WTC11 (cell line): ENCODE data around the gene NEUROD1. TPM values are rescaled to one million over a fixed set of nuclear protein-coding genes. Genes with fewer than 3 reads are reported as not detected.

Source experiments
- ATAC-seq: fragments of 200-7000 bp; cut with Tn5 transposase; 2 replicates; pipeline ENCODE4 v1.10.0; 2021; ENCODE audit warnings: mild to moderate bottlenecking, moderate library complexity
- CTCF ChIA-PET: fragments of 300-600 bp; sonication (Branson Sonifier 250); formaldehyde crosslinking; loops from one replicate; lab custom pipeline; 2021; ENCODE audit warnings: antibody characterized with exemption; lab: Charles Lee
- POLR2A ChIA-PET: fragments of 350-600 bp; sonication (Branson Sonifier 250); formaldehyde crosslinking; loops from one replicate; lab custom pipeline; 2021; ENCODE audit warnings: antibody characterized with exemption; lab: Charles Lee
- DNase-seq: peaks from one replicate; pipeline ENCODE4 v3.0.0; 2021; ENCODE audit warnings: low spot score
- H3K27ac Mint-ChIP-seq: 2 replicates; pipeline ENCODE4 v1.8.0; 2021; ENCODE audit warnings: mixed read lengths
- H3K27me3 Mint-ChIP-seq: 2 replicates; pipeline ENCODE4 v1.8.0; 2021; ENCODE audit warnings: low read depth, mild to moderate bottlenecking, moderate library complexity, mixed read lengths
- H3K36me3 Mint-ChIP-seq: 2 replicates; pipeline ENCODE4 v1.8.0; 2021; ENCODE audit warnings: mixed read lengths
- H3K4me1 Mint-ChIP-seq: 2 replicates; pipeline ENCODE4 v1.8.0; 2022; ENCODE audit warnings: mixed read lengths
- H3K4me3 Mint-ChIP-seq: 2 replicates; pipeline ENCODE4 v1.8.0; 2021; ENCODE audit warnings: mild to moderate bottlenecking, moderate library complexity, mixed read lengths
- H3K9me3 Mint-ChIP-seq: 2 replicates; pipeline ENCODE4 v1.8.0; 2021; ENCODE audit warnings: mixed read lengths
- ATF3 ChIP-seq: sonication (generic); formaldehyde crosslinking; conservative IDR thresholded peaks from 2 replicates; pipeline ENCODE4 v1.8.1; 2022; ENCODE audit warnings: mild to moderate bottlenecking, missing genetic modification reagents
- NR3C1 ChIP-seq: sonication (generic); formaldehyde crosslinking; conservative IDR thresholded peaks from 2 replicates; pipeline ENCODE4 v1.8.1; 2023; ENCODE audit warnings: low read depth, mild to moderate bottlenecking, missing genetic modification reagents
- OVOL2 ChIP-seq: fragments of 250-450 bp; sonication (Bioruptor Pico); IDR thresholded peaks from 2 replicates; pipeline ENCODE4 v1.9.0; 2021; ENCODE audit warnings: mild to moderate bottlenecking, borderline replicate concordance
- SMAD4 ChIP-seq: sonication (generic); formaldehyde crosslinking; IDR thresholded peaks from 2 replicates; pipeline ENCODE4 v1.8.0; 2022; ENCODE audit warnings: mild to moderate bottlenecking, missing genetic modification reagents
- SP1 ChIP-seq: sonication (generic); formaldehyde crosslinking; conservative IDR thresholded peaks from 2 replicates; pipeline ENCODE4 v1.8.1; 2022; ENCODE audit warnings: missing genetic modification reagents
- TP53 ChIP-seq: sonication (generic); formaldehyde crosslinking; IDR thresholded peaks from 2 replicates; pipeline ENCODE4 v1.8.1; 2023; ENCODE audit warnings: mild to moderate bottlenecking, missing genetic modification reagents
- ZNF281 ChIP-seq: sonication (generic); formaldehyde crosslinking; IDR thresholded peaks from 2 replicates; pipeline ENCODE4 v1.8.0; 2023; ENCODE audit warnings: mild to moderate bottlenecking, missing genetic modification reagents
- ZNF425 ChIP-seq: fragments of 250-450 bp; sonication (Bioruptor Pico); conservative IDR thresholded peaks from 2 replicates; pipeline ENCODE4 v1.9.0; 2021; ENCODE audit warnings: mild to moderate bottlenecking
- ZNF671 ChIP-seq: fragments of 250-450 bp; sonication (Bioruptor Pico); IDR thresholded peaks from 2 replicates; pipeline ENCODE4 v1.8.0; 2021; ENCODE audit warnings: mild to moderate bottlenecking
- total RNA-seq: library from RNA; stranded (reverse); gene quantifications from 3 replicates; pipeline ENCODE4 v1.2.3, GENCODE V29; 2021
- TF ChIP-seq, protein P1 (sequence below): sonication (generic); formaldehyde crosslinking; IDR thresholded peaks from 2 replicates; pipeline ENCODE4 v1.8.0; 2022; ENCODE audit warnings: mild to moderate bottlenecking, missing genetic modification reagents
- TF ChIP-seq, protein P2 (sequence below): fragments of 250-450 bp; sonication (Bioruptor Pico); IDR thresholded peaks from 2 replicates; pipeline ENCODE4 v1.8.0; 2021; ENCODE audit warnings: mild to moderate bottlenecking
- TF ChIP-seq, protein P3 (sequence below): sonication (generic); formaldehyde crosslinking; IDR thresholded peaks from 2 replicates; pipeline ENCODE4 v1.8.1; 2022; ENCODE audit warnings: low read depth, missing genetic modification reagents, borderline replicate concordance
- TF ChIP-seq, protein P4 (sequence below): sonication (generic); formaldehyde crosslinking; IDR thresholded peaks from 2 replicates; pipeline ENCODE4 v1.8.1; 2022; ENCODE audit warnings: mild to moderate bottlenecking, missing genetic modification reagents, moderate library complexity, borderline replicate concordance
- TF ChIP-seq, protein P5 (sequence below): fragments of 250-450 bp; sonication (Bioruptor Pico); IDR thresholded peaks from 2 replicates; pipeline ENCODE4 v2.1.2; 2022; ENCODE audit warnings: mild to moderate bottlenecking, moderate library complexity

Gene NEUROD1
- total RNA-seq, 1 experiment from 2014 or later, result 0.07 TPM

DNA sequence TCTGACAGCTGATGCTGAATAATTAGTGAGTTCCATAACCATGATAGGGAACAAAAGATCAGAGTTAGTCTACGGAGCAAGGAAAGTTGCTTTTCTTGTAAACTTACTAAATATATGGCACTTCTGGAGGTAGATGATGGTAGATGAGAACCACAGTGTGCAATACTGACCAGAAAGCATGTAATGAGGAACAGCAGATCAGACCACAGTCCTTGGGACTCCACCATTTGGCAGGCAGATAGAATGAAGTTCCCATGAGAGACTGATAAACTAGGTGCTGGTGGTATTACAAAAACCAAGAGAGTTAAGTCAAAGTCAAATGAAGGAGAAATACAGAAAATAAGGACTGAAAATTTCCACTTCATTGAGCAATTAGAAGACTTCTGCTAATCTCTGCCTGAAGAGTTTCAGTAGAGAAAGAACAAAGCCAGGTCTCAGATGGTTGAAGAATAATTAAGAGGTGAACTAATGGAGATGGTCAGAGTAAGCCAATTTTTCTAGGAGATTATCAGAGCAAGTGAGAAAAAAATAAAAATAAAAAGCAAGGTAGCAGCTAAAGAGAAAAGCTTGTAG lies 33.8 kb downstream of the NEUROD1 start:
- Mint-ChIP-seq H3K27ac (no peak overlapping the region), H3K27me3 (no peaks in the 10 kb centered on the region), H3K4me3 (no peak overlapping the region), H3K4me1 (no peaks in the 10 kb centered on the region), H3K9me3 (no peaks in the 10 kb centered on the region), H3K36me3 (no peaks in the 10 kb centered on the region)
- ChIA-PET POLR2A (no interaction called here), CTCF (interaction anchor here (0.7 kb wide), 1 partner anchor 8 kb away, joined by 3 read pairs; no protein-coding TSS in a partner anchor)
- DNase-seq, result no peak
- TF ChIP-seq OVOL2 (no peak), SP1 (CRISPR knock-in tag) (no peak), ZNF281 (CRISPR knock-in tag) (no peak), SMAD4 (no peak)
- TF ChIP-seq, protein P1, sequence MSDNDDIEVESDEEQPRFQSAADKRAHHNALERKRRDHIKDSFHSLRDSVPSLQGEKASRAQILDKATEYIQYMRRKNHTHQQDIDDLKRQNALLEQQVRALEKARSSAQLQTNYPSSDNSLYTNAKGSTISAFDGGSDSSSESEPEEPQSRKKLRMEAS (CRISPR knock-in tag), result no peak
- no peak for ATAC-seq

- H3K27me3 Mint-ChIP-seq, result no peaks in the 10 kb centered on the region
- TF ChIP-seq TP53 (CRISPR knock-in tag) (no peak), ZNF671 (CRISPR knock-in tag) (no peak), ATF3 (CRISPR knock-in tag) (no peak), SMAD4 (no peak)
- TF ChIP-seq, protein P2, sequence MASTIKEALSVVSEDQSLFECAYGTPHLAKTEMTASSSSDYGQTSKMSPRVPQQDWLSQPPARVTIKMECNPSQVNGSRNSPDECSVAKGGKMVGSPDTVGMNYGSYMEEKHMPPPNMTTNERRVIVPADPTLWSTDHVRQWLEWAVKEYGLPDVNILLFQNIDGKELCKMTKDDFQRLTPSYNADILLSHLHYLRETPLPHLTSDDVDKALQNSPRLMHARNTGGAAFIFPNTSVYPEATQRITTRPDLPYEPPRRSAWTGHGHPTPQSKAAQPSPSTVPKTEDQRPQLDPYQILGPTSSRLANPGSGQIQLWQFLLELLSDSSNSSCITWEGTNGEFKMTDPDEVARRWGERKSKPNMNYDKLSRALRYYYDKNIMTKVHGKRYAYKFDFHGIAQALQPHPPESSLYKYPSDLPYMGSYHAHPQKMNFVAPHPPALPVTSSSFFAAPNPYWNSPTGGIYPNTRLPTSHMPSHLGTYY (CRISPR knock-in tag), result no peak
- no peak overlapping the region for H3K4me3 Mint-ChIP-seq
- ChIA-PET CTCF (interaction anchor here (1.7 kb wide), 1 partner anchor 177 kb away, joined by 3 read pairs; no protein-coding TSS in a partner anchor), POLR2A (no interaction called here)
- H3K4me1 Mint-ChIP-seq, result no peaks in the 10 kb centered on the region
- ATAC-seq (no peak), DNase-seq (no peak)
- H3K9me3 Mint-ChIP-seq, result no peaks in the 10 kb centered on the region
- no peaks in the 10 kb centered on the region for H3K36me3 Mint-ChIP-seq
- no peak overlapping the region for H3K27ac Mint-ChIP-seq
Measured at GRCh38 chr2:181643151-181643550, 37.2 kb downstream of the NEUROD1 start.

- Mint-ChIP-seq H3K27ac (no peak overlapping the region), H3K27me3 (no peaks in the 10 kb centered on the region), H3K4me3 (no peak overlapping the region), H3K4me1 (no peaks in the 10 kb centered on the region), H3K9me3 (no peaks in the 10 kb centered on the region), H3K36me3 (no peaks in the 10 kb centered on the region)
- DNase-seq, result no peak
- ChIA-PET CTCF (interaction anchor here (1.7 kb wide), 1 partner anchor 176 kb away, joined by 3 read pairs; no protein-coding TSS in a partner anchor), POLR2A (no interaction called here)
- TF ChIP-seq, protein P3, sequence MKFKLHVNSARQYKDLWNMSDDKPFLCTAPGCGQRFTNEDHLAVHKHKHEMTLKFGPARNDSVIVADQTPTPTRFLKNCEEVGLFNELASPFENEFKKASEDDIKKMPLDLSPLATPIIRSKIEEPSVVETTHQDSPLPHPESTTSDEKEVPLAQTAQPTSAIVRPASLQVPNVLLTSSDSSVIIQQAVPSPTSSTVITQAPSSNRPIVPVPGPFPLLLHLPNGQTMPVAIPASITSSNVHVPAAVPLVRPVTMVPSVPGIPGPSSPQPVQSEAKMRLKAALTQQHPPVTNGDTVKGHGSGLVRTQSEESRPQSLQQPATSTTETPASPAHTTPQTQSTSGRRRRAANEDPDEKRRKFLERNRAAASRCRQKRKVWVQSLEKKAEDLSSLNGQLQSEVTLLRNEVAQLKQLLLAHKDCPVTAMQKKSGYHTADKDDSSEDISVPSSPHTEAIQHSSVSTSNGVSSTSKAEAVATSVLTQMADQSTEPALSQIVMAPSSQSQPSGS, result no peak
- ATAC-seq, result no peak
Measured at GRCh38 chr2:181642086-181642485, 38.2 kb downstream of the NEUROD1 start.

DNA sequence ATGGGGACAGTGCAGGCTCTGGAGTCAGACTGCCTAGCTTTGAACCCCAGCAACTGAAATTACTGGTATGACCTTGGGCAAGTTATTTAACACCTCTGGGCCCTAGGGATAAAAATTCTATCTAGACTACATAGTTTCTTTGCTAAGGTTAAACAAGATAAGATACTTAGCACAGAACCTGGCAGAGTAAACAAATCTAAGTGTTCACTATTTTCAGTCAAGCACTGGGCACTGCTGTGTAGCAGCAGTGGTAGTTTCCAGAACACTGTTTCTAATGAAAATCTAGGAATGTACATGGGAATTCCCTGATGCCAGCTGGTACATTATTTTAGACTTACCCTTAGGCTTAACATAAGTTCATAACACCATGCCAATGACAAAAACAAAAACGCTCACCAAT lies 40.6 kb downstream of the NEUROD1 start:
- Mint-ChIP-seq H3K27me3 (no peaks in the 10 kb centered on the region), H3K36me3 (no peaks in the 10 kb centered on the region), H3K4me1 (no peaks in the 10 kb centered on the region), H3K9me3 (no peaks in the 10 kb centered on the region), H3K4me3 (no peak overlapping the region), H3K27ac (no peak overlapping the region)
- DNase-seq (no peak), ATAC-seq (no peak)
- ChIA-PET POLR2A (no interaction called here), CTCF (no interaction called here)
- TF ChIP-seq, protein P4, sequence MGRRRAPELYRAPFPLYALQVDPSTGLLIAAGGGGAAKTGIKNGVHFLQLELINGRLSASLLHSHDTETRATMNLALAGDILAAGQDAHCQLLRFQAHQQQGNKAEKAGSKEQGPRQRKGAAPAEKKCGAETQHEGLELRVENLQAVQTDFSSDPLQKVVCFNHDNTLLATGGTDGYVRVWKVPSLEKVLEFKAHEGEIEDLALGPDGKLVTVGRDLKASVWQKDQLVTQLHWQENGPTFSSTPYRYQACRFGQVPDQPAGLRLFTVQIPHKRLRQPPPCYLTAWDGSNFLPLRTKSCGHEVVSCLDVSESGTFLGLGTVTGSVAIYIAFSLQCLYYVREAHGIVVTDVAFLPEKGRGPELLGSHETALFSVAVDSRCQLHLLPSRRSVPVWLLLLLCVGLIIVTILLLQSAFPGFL (CRISPR knock-in tag), result no peak
- TF ChIP-seq, protein P5, sequence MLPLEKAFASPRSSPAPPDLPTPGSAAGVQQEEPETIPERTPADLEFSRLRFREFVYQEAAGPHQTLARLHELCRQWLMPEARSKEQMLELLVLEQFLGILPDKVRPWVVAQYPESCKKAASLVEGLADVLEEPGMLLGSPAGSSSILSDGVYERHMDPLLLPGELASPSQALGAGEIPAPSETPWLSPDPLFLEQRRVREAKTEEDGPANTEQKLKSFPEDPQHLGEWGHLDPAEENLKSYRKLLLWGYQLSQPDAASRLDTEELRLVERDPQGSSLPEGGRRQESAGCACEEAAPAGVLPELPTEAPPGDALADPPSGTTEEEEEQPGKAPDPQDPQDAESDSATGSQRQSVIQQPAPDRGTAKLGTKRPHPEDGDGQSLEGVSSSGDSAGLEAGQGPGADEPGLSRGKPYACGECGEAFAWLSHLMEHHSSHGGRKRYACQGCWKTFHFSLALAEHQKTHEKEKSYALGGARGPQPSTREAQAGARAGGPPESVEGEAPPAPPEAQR (CRISPR knock-in tag), result no peak
- TF ChIP-seq ZNF425 (CRISPR knock-in tag) (no peak), NR3C1 (CRISPR knock-in tag) (no peak)
